ENCODE measurements around the gene DUSP22. TPM values are rescaled to one million over a fixed set of nuclear protein-coding genes. Genes with fewer than 3 reads are reported as not detected.

Gene DUSP22
- total RNA-seq, 1 experiment from 2014 or later = 25.0 TPM

DNA sequence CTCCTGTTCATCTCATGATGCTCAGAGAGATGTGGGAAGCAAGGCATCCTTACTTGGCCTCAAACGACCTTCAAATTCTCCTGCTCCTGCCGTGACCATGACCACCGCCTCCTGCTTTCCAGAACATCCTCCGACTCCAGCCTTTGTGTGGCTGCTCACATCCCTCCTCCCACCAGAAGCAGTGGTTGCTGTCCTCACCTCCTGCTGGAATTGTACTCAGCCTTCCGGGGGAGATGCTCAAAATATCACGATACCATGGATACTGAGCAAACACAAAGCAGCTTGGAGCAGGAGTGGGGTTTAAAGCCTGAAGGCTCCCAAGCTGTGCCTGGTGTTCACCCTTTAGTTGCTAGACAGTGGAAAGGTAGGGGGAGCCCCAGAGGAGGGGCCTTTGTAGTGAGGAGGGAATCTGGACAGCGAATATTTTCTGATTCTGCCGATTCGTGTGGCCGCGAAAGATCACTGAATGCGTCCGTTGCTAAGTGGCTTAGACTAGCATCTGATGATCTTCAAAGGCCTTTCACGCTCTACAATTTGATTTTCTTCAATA, 9.3 kb upstream of the DUSP22 start:
- Histone ChIP-seq H2AK5ac (ENCODE audit: insufficient read length, low read length) (no peak overlapping the region), H2BK20ac (ENCODE audit: low read depth, low read length, poor library complexity, severe bottlenecking) (no peak overlapping the region), H3K79me1 (ENCODE audit: insufficient read depth, low read depth, low read length, poor library complexity, severe bottlenecking) (no peaks in the 10 kb centered on the region), H3K14ac (ENCODE audit: insufficient read depth, low read length) (no peak overlapping the region), H3K56ac (ENCODE audit: insufficient read length, low read depth, low read length) (no peak overlapping the region), H2BK15ac (ENCODE audit: low read depth, low read length) (no peak overlapping the region), H4K20me1 (ENCODE audit: control insufficient read depth, insufficient read depth, insufficient read length) (no peaks in the 10 kb centered on the region), H4K8ac (replicated peaks; ENCODE audit: insufficient read length, low read depth, low read length) (no peak overlapping the region), H3K9me3 (ENCODE audit: control insufficient read depth, low read depth, low read length) (peaks cover 28% of the 10 kb centered on the region), H2BK5ac (ENCODE audit: insufficient read length, low read length) (no peak overlapping the region), H3K23me2 (ENCODE audit: insufficient read length, low read depth, low read length, poor library complexity, severe bottlenecking) (no peaks in the 10 kb centered on the region), H3T11ph (ENCODE audit: low read length) (no peak overlapping the region), H3K4me1 (ENCODE audit: insufficient read depth, low read length) (no peaks in the 10 kb centered on the region), H3K18ac (ENCODE audit: insufficient read length, low read depth, low read length) (no peak overlapping the region), H3K9ac (ENCODE audit: extremely low read depth, insufficient read length, low read length) (no peak overlapping the region), H3K4me2 (ENCODE audit: insufficient read depth, insufficient read length, low read length) (no peak overlapping the region), H3K27ac (ENCODE audit: insufficient read length, low read depth, low read length) (no peak overlapping the region), H3K23ac (ENCODE audit: insufficient read length, low read depth, low read length) (no peak overlapping the region), H3K27me3 (ENCODE audit: insufficient read depth, low read length) (no peaks in the 10 kb centered on the region), H4K5ac (ENCODE audit: insufficient read length, low read depth, low read length) (no peak overlapping the region), H4K91ac (ENCODE audit: insufficient read length, low read depth, low read length) (no peak overlapping the region), H3K4ac (ENCODE audit: low read depth, low read length) (no peak overlapping the region), H3K79me2 (ENCODE audit: insufficient read depth, low read length) (no peaks in the 10 kb centered on the region), H2BK12ac (ENCODE audit: insufficient read length, low read depth, low read length) (no peak overlapping the region), H2BK120ac (ENCODE audit: low read depth, low read length, poor library complexity, severe bottlenecking) (no peak overlapping the region), H2AFZ (ENCODE audit: low read length) (no peak overlapping the region)
- Mint-ChIP-seq H3K4me1 (no peaks in the 10 kb centered on the region), H3K9me3 (peaks cover 61% of the 10 kb centered on the region in 2 experiments), H3K27me3 (ENCODE audit: low read depth) (peaks cover 18% of the 10 kb centered on the region), H3K4me3 (no peak overlapping the region), H3K36me3 (ENCODE audit: insufficient read depth in 1 of 3, low read depth in 3 of 3) (0 out of 7 replicates have a peak, but pooled peaks cover 0 to 1% (median 0%) of the 10 kb centered on the region in 3 experiments), H3K27ac (no peak overlapping the region)
- DNase-seq = no peak
- TF ChIP-seq, protein P1, sequence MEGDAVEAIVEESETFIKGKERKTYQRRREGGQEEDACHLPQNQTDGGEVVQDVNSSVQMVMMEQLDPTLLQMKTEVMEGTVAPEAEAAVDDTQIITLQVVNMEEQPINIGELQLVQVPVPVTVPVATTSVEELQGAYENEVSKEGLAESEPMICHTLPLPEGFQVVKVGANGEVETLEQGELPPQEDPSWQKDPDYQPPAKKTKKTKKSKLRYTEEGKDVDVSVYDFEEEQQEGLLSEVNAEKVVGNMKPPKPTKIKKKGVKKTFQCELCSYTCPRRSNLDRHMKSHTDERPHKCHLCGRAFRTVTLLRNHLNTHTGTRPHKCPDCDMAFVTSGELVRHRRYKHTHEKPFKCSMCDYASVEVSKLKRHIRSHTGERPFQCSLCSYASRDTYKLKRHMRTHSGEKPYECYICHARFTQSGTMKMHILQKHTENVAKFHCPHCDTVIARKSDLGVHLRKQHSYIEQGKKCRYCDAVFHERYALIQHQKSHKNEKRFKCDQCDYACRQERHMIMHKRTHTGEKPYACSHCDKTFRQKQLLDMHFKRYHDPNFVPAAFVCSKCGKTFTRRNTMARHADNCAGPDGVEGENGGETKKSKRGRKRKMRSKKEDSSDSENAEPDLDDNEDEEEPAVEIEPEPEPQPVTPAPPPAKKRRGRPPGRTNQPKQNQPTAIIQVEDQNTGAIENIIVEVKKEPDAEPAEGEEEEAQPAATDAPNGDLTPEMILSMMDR (conservative IDR thresholded peaks at IDR 0.05) = no peak
- no CpG with 5 or more reads among the region's 14 CpGs for WGBS (ENCODE audit: extremely low coverage, insufficient read length, low lambda C conversion rate)

Data from H9 (cell line).